Stimulated activated CD4-positive, alpha-beta T cell treated with anti-CD3 and anti-CD28 coated beads, TNF-alpha, amount 100 ng/mL, for 24 hours (primary cell): ENCODE data around the gene THRB.

Experiments used
- DNase-seq, 3 experiments: peaks; one replicate each; pipeline ENCODE4 v3.0.0-alpha.2; 2020; ENCODE audit warnings: low read depth in 3 of 3

Gene THRB

GRCh38 chr3:24494618-24495325 is at the start of gene THRB:
TSS of gene THRB (minus strand) at chr3:24494850.
- DNase-seq: peak in 1 of 3 experiments; percentile 1

- DNase-seq: no peak
These were observed 47.3 kb upstream of the THRB start for GRCh38 chr3:24541935-24542334.

- DNase-seq: no peak
These were observed 46.2 kb upstream of the THRB start for GRCh38 chr3:24540821-24541220.

- DNase-seq: no peak
These were observed 45.0 kb upstream of the THRB start for GRCh38 chr3:24539699-24540098.

- no peak for DNase-seq
These were observed 44.2 kb upstream of the THRB start for GRCh38 chr3:24538891-24539290.

GRCh38 chr3:24533561-24534193 is 39.0 kb upstream of the THRB start:
- DNase-seq: no peak

- no peak for DNase-seq
These were observed 35.8 kb upstream of the THRB start for GRCh38 chr3:24530471-24530870.

GRCh38 chr3:24529210-24529609 is 34.6 kb upstream of the THRB start:
- DNase-seq: no peak

- no peak for DNase-seq
These were observed 32.1 kb upstream of the THRB start for GRCh38 chr3:24526640-24527212.

GRCh38 chr3:24525557-24525956 is 30.9 kb upstream of the THRB start:
- DNase-seq: no peak

GRCh38 chr3:24525022-24525421 is 30.4 kb upstream of the THRB start:
- no peak for DNase-seq

GRCh38 chr3:24523988-24524727 is 29.5 kb upstream of the THRB start:
- no peak for DNase-seq

GRCh38 chr3:24523215-24523614 is 28.6 kb upstream of the THRB start:
- no peak for DNase-seq

- no peak for DNase-seq
These were observed 27.5 kb upstream of the THRB start for GRCh38 chr3:24522146-24522579.

GRCh38 chr3:24521420-24522145 is 26.9 kb upstream of the THRB start:
- DNase-seq: no peak

GRCh38 chr3:24520976-24521419 is 26.3 kb upstream of the THRB start:
- no peak for DNase-seq

- DNase-seq: no peak
These were observed 25.4 kb upstream of the THRB start for GRCh38 chr3:24520101-24520495.

GRCh38 chr3:24519368-24520100 is 24.9 kb upstream of the THRB start:
- no peak for DNase-seq

- no peak for DNase-seq
These were observed 24.3 kb upstream of the THRB start for GRCh38 chr3:24518990-24519367.

- DNase-seq: no peak
These were observed 19.5 kb upstream of the THRB start for GRCh38 chr3:24514119-24514518.

- DNase-seq: no peak
These were observed 18.8 kb upstream of the THRB start for GRCh38 chr3:24513463-24513862.
